GM18498 (cell line): ENCODE measurements around the gene ASPG.

Source experiments
- ATAC-seq: cut with Tn5 transposase; IDR thresholded peaks from one replicate; pipeline ENCODE4 v1.9.1; 2021; ENCODE audit warnings: mild to moderate bottlenecking, moderate library complexity; ENCODE audit not compliant: unreplicated experiment

The ASPG gene

GRCh38 chr14:104115131-104115600 lies 29.7 kb downstream of the ASPG start:
- no peak for ATAC-seq

- ATAC-seq: no peak
These were observed 30.3 kb downstream of the ASPG start for GRCh38 chr14:104115691-104116287.

- no peak for ATAC-seq
These were observed 30.8 kb downstream of the ASPG start for GRCh38 chr14:104116288-104116755.

GRCh38 chr14:104116756-104117340 lies 31.3 kb downstream of the ASPG start:
- ATAC-seq: no peak

GRCh38 chr14:104117341-104118005 lies 32.0 kb downstream of the ASPG start:
- no peak for ATAC-seq

GRCh38 chr14:104118006-104118844 lies 32.7 kb downstream of the ASPG start:
- no peak for ATAC-seq

- no peak for ATAC-seq
These were observed 33.6 kb downstream of the ASPG start for GRCh38 chr14:104119119-104119487.

- no peak for ATAC-seq
These were observed 34.2 kb downstream of the ASPG start for GRCh38 chr14:104119488-104120251.

GRCh38 chr14:104120281-104120741 lies 34.8 kb downstream of the ASPG start:
- no peak for ATAC-seq

- ATAC-seq: no peak
These were observed 35.6 kb downstream of the ASPG start for GRCh38 chr14:104121142-104121541.

GRCh38 chr14:104123879-104124278 lies 38.4 kb downstream of the ASPG start:
- no peak for ATAC-seq

GRCh38 chr14:104125011-104125410 lies 39.5 kb downstream of the ASPG start:
- no peak for ATAC-seq

- ATAC-seq: no peak
These were observed 41.3 kb downstream of the ASPG start for GRCh38 chr14:104126753-104127152.

- ATAC-seq: no peak
These were observed 43.5 kb downstream of the ASPG start for GRCh38 chr14:104128981-104129380.

- ATAC-seq: no peak
These were observed 44.1 kb downstream of the ASPG start for GRCh38 chr14:104129556-104129955.

- ATAC-seq: no peak
These were observed 45.6 kb downstream of the ASPG start for GRCh38 chr14:104130974-104131651.

- no peak for ATAC-seq
These were observed 46.6 kb downstream of the ASPG start for GRCh38 chr14:104131968-104132732.

- ATAC-seq: no peak
These were observed 47.5 kb downstream of the ASPG start for GRCh38 chr14:104132981-104133380.

- no peak for ATAC-seq
These were observed 48.0 kb downstream of the ASPG start for GRCh38 chr14:104133496-104133895.
